HepG2 (cell line): ENCODE results near the gene SHROOM2. TPM values are rescaled to one million over a fixed set of nuclear protein-coding genes. Genes with fewer than 3 reads are reported as not detected.

Experiments used
- ATAC-seq: fragments of 200-7000 bp; cut with Tn5 transposase; 3 replicates; pipeline ENCODE4 v1.9.1; 2020; ENCODE audit warnings: mild to moderate bottlenecking, moderate library complexity
- BruUV-seq: library from RNA; stranded (reverse); fragments of 400-500 nt; replicated peaks from 2 replicates; lab custom pipeline; 2021; lab: Mats Ljungman, UMichigan
- CTCF ChIA-PET: fragments of 300-600 bp; formaldehyde crosslinking; extraction: SDS; loops from one replicate; lab custom pipeline; 2021; ENCODE audit warnings: low total read pairs, inconsistent platforms, low intra/inter-chr PET ratio; lab: Yijun Ruan, JAX
- POLR2A ChIA-PET: fragments of 350-600 bp; sonication (Branson Sonifier 250); formaldehyde crosslinking; loops from one replicate; lab custom pipeline; 2020; ENCODE audit warnings: antibody characterized with exemption, inconsistent platforms; lab: Yijun Ruan, JAX
- DNase-seq: peaks from one replicate; pipeline ENCODE4 v3.0.0-alpha.2; 2015; ENCODE audit warnings: low spot score
- FAIRE-seq: peaks from 3 replicates; lab custom pipeline; 2011; peaks lifted over from hg19 to GRCh38; lab: Jason Lieb, UNC
- H2AFZ ChIP-seq: one replicate; pipeline ENCODE4 v1.6.1; 2011; ENCODE audit warnings: low read length, inconsistent platforms
- H3K27ac ChIP-seq: fragments of 300-600 bp; 3 replicates; pipeline ENCODE4 v1.8.0; 2011; ENCODE audit warnings: mixed run types, mild to moderate bottlenecking, mixed read lengths, low read length, inconsistent platforms; ENCODE audit not compliant: insufficient read depth; ENCODE audit errors: extremely low read length
- H3K27me3 ChIP-seq, 2 experiments: fragments of 200-600 bp in 1 of 2; 2 replicates in 1 of 2; 3 replicates in 1 of 2; pipeline versions ENCODE4 v1.6.0 to v1.8.0; 2011; ENCODE audit warnings: low read length in 2 of 2, mild to moderate bottlenecking in 2 of 2, moderate library complexity in 2 of 2, inconsistent platforms in 1 of 2; ENCODE audit not compliant: insufficient read depth in 2 of 2, control insufficient read depth in 1 of 2
- H3K36me3 ChIP-seq, 2 experiments: fragments of 200-600 bp in 1 of 2; replicated peaks in 1 of 2; 2 replicates in 1 of 2; 3 replicates in 1 of 2; pipeline versions ENCODE4 v1.5.1 to v1.8.0; 2011; ENCODE audit warnings: low read length in 2 of 2, inconsistent platforms in 1 of 2; ENCODE audit not compliant: insufficient read depth in 2 of 2, control insufficient read depth in 1 of 2
- H3K4me1 ChIP-seq: 2 replicates; pipeline ENCODE4 v1.5.1; 2012; ENCODE audit warnings: low read length, inconsistent platforms; ENCODE audit not compliant: insufficient read depth
- H3K4me2 ChIP-seq: 2 replicates; pipeline ENCODE4 v1.6.0; 2011; ENCODE audit warnings: low read depth, low read length, inconsistent platforms
- H3K4me3 ChIP-seq, 3 experiments: fragments of 200-600 bp in 1 of 3; sonication (generic), shearing (Covaris generic) in 1 of 3; replicated peaks in 1 of 3; 2 replicates each; pipeline ENCODE4 v1.5.1; 2011 to 2016; ENCODE audit warnings: low read length in 3 of 3, inconsistent platforms in 2 of 3, low read depth in 2 of 3, mild to moderate bottlenecking in 2 of 3, control low read depth in 1 of 3, mixed read lengths in 1 of 3; ENCODE audit not compliant: insufficient read depth in 1 of 3
- H3K79me2 ChIP-seq: one replicate; pipeline ENCODE4 v1.6.1; 2011; ENCODE audit warnings: low read length, inconsistent platforms; ENCODE audit not compliant: insufficient read depth
- H3K9ac ChIP-seq: 2 replicates; pipeline ENCODE4 v1.6.0; 2011; ENCODE audit warnings: mild to moderate bottlenecking, low read depth, low read length, inconsistent platforms; ENCODE audit not compliant: insufficient read depth
- H3K9me3 ChIP-seq: 2 replicates; pipeline ENCODE4 v1.5.1; 2012; ENCODE audit warnings: mild to moderate bottlenecking, low read length
- H4K20me1 ChIP-seq: 2 replicates; pipeline ENCODE4 v1.6.0; 2011; ENCODE audit warnings: inconsistent platforms, mild to moderate bottlenecking, low read length, moderate library complexity; ENCODE audit not compliant: insufficient read depth
- ARID5B ChIP-seq: IDR thresholded peaks from 2 replicates; pipeline ENCODE4 v1.4.0; 2020; ENCODE audit warnings: mild to moderate bottlenecking, missing genetic modification reagents
- ATF1 ChIP-seq: IDR thresholded peaks from 2 replicates; pipeline ENCODE4 v1.6.1; 2016; ENCODE audit warnings: mild to moderate bottlenecking, control low read depth
- BCL6 ChIP-seq: IDR thresholded peaks from 2 replicates; pipeline ENCODE4 v1.6.1; 2016; ENCODE audit warnings: missing genetic modification reagents, missing compliant biosample characterization
- E2F1 ChIP-seq: sonication (generic); formaldehyde crosslinking; IDR thresholded peaks from 2 replicates; pipeline ENCODE4 v1.5.0; 2020; ENCODE audit warnings: missing genetic modification reagents
- ELF3 ChIP-seq: IDR thresholded peaks from 2 replicates; pipeline ENCODE4 v1.6.1; 2016; ENCODE audit warnings: missing genetic modification reagents, missing compliant biosample characterization
- ETV5 ChIP-seq: IDR thresholded peaks from 2 replicates; pipeline ENCODE4 v1.6.1; 2018; ENCODE audit warnings: missing biosample characterization, missing genetic modification reagents, inconsistent platforms, borderline replicate concordance
- MIER2 ChIP-seq: IDR thresholded peaks from 2 replicates; pipeline ENCODE4 v1.6.1; 2016; ENCODE audit warnings: missing biosample characterization, missing genetic modification reagents
- PAXIP1 ChIP-seq: sonication (generic); formaldehyde crosslinking; conservative IDR thresholded peaks from 2 replicates; pipeline ENCODE4 v1.4.0; 2020; ENCODE audit warnings: mild to moderate bottlenecking, missing genetic modification reagents, moderate library complexity
- RARA ChIP-seq: IDR thresholded peaks from 2 replicates; pipeline ENCODE4 v1.6.1; 2016; ENCODE audit warnings: missing genetic modification reagents, missing compliant biosample characterization
- SOX13 ChIP-seq, 3 experiments: fragments of 450-650 bp in 1 of 3; sonication (generic) in 1 of 3; formaldehyde crosslinking in 1 of 3; IDR thresholded peaks in 2 of 3; conservative IDR thresholded peaks in 1 of 3; 2 replicates each; pipeline versions ENCODE4 v1.5.0 to v1.6.1; 2016 to 2020; ENCODE audit warnings: antibody characterized with exemption in 1 of 3, mild to moderate bottlenecking in 1 of 3, missing compliant biosample characterization in 1 of 3, missing genetic modification reagents in 1 of 3, moderate library complexity in 1 of 3
- SOX5 ChIP-seq: IDR thresholded peaks from 2 replicates; pipeline ENCODE4 v1.6.1; 2016; ENCODE audit warnings: borderline replicate concordance
- SOX6 ChIP-seq, 2 experiments: fragments of 450-650 bp in 1 of 2; sonication (generic) in 1 of 2; formaldehyde crosslinking in 1 of 2; IDR thresholded peaks; 2 replicates each; pipeline versions ENCODE4 v1.4.0 to v1.6.1; 2017 to 2020; ENCODE audit warnings: antibody characterized with exemption in 1 of 2, mild to moderate bottlenecking in 1 of 2, missing genetic modification reagents in 1 of 2
- TCF7 ChIP-seq: sonication (generic); IDR thresholded peaks from 2 replicates; pipeline ENCODE4 v1.6.1; 2016; ENCODE audit warnings: antibody characterized with exemption, low read depth
- ZNF30 ChIP-seq: sonication (generic); formaldehyde crosslinking; IDR thresholded peaks from 2 replicates; pipeline ENCODE4 v1.5.0; 2020; ENCODE audit warnings: mild to moderate bottlenecking, missing genetic modification reagents
- ZNF619 ChIP-seq: sonication (generic); formaldehyde crosslinking; IDR thresholded peaks from 2 replicates; pipeline ENCODE4 v1.4.0; 2020; ENCODE audit warnings: mild to moderate bottlenecking, missing genetic modification reagents
- ZZZ3 ChIP-seq: sonication (generic); formaldehyde crosslinking; IDR thresholded peaks from 2 replicates; pipeline ENCODE4 v1.4.0; 2020; ENCODE audit warnings: missing genetic modification reagents, mild to moderate bottlenecking, borderline replicate concordance
- WGBS: methylation state at CpG from one replicate; pipeline ENCODE4 v1.1.6; 2017; ENCODE audit warnings: low lambda C conversion rate; 5-methylcytosine and 5-hydroxymethylcytosine counted together
- in situ Hi-C: cut with HindIII; loops from 2 replicates; pipeline ENCODE4 v1.10.0; 2017; ENCODE audit warnings: low pct_unique_long_range_greater_than_20kb; ENCODE audit not compliant: extremely low pct_ligation_motif_present
- intact Hi-C: fragments of 100-400 bp; cut with micrococcal nuclease; formaldehyde crosslinking; loops from one replicate; pipeline ENCODE4 v1.10.0; 2022; ENCODE audit not compliant: unreplicated experiment
- polyA plus RNA-seq, 8 experiments: library from polyadenylated mRNA; depleted of rRNA in 3 of 8; stranded (reverse) in 7 of 8; unstranded in 1 of 8; fragments of >200 nt; fragmentation: Illumina TruSeq in 4 of 8; extraction: Trizol in 4 of 8; gene quantifications; 2 replicates each; pipeline versions ENCODE4 v1.2.1 to v1.2.3, GENCODE V29; 2011 to 2016; ENCODE audit warnings: low read depth in 4 of 8, missing spikeins in 1 of 8, mixed read lengths in 1 of 8; ENCODE audit not compliant: insufficient read depth in 1 of 8
- total RNA-seq, 5 experiments: library from RNA; depleted of rRNA; stranded (reverse); fragments of >200 nt; fragmentation: Illumina TruSeq; extraction: Trizol; gene quantifications; 2 replicates each; pipeline ENCODE4 v1.2.3, GENCODE V29; 2016; ENCODE audit warnings: low read depth in 1 of 5

The SHROOM2 gene
- total and polyA plus RNA-seq, 2 of the 13 experiments (the other 11 are each of a cell fraction or from before 2014, with no cell fraction given), result 0.92 to 1.4 TPM

GRCh38 chrX:9767375-9767774 lies 18.9 kb upstream of the SHROOM2 start:
- Histone ChIP-seq H3K36me3 (no peaks in the 10 kb centered on the region), H3K9ac (no peak overlapping the region), H3K27ac (no peak overlapping the region), H3K4me2 (peak overlapping the region; percentile 51), H3K27me3 (no peaks in the 10 kb centered on the region), H2AFZ (no peak overlapping the region), H4K20me1 (no peaks in the 10 kb centered on the region), H3K79me2 (no peaks in the 10 kb centered on the region), H3K4me1 (peaks cover 16% of the 10 kb centered on the region), H3K4me3 (peak overlapping the region in 1 of 3 experiments; percentile 28; a peak in 2 of 6 replicates), H3K9me3 (no peaks in the 10 kb centered on the region)
- intact Hi-C loops, result no loop called here
- DNase-seq (peak; percentile 31), ATAC-seq (peak; percentile 93), FAIRE-seq (peak; percentile 32)
- ChIA-PET POLR2A (interaction anchor here (0.9 kb wide), 1 partner anchor 10 kb away, joined by 5 read pairs; no protein-coding TSS in a partner anchor), CTCF (no interaction called here)
- BruUV-seq, result no TSS peak
- 0% methylated on average over 2 of the region's 6 CpGs for WGBS
- in situ Hi-C loops, result no loop called here
- TF ChIP-seq PAXIP1 (peak; percentile 29; the same call in 1 of the 2 replicates), MIER2 (no peak), BCL6 (CRISPR knock-in tag) (peak; percentile 77), SOX5 (peak; percentile 64; the same call in 1 of the 2 replicates), SOX13 (IDR thresholded peaks at IDR 0.05) (no peak), SOX13 (CRISPR knock-in tag; conservative IDR thresholded peaks at IDR 0.05 in 1 of 2, IDR thresholded peaks at IDR 0.05 in 1 of 2) (peak in 1 of 2 experiments; percentile 46; a peak in 2 of 4 replicates), ZZZ3 (CRISPR knock-in tag) (no peak), RARA (CRISPR knock-in tag) (0 out of 2 replicates have a peak, but pooled peaks have one; percentile 8), ETV5 (CRISPR knock-in tag) (peak; percentile 64; the same call in 1 of the 2 replicates), TCF7 (peak; percentile 49; the same call in 1 of the 2 replicates), E2F1 (no peak), ATF1 (CRISPR knock-in tag) (no peak), ZNF30 (no peak), ZNF619 (CRISPR knock-in tag) (no peak), ELF3 (CRISPR knock-in tag) (0 out of 2 replicates have a peak, but pooled peaks have one; percentile 11), SOX6 (IDR thresholded peaks at IDR 0.05) (no peak), SOX6 (CRISPR knock-in tag; IDR thresholded peaks at IDR 0.05) (peak; percentile 51), ARID5B (CRISPR knock-in tag) (0 out of 2 replicates have a peak, but pooled peaks have one; percentile 13)
